ENCODE data around the gene SLC66A2. TPM values are rescaled to one million over a fixed set of nuclear protein-coding genes. Genes with fewer than 3 reads are reported as not detected.
"Not testable (repeated sequence)": the region's sequence is repeated elsewhere in the genome, so short reads cannot be mapped to it uniquely, and the experiment has no call there.

SLC66A2 gene
- total RNA-seq, 4 donors from 2014 or later: 93.5 to 193 (median 100) TPM

DNA sequence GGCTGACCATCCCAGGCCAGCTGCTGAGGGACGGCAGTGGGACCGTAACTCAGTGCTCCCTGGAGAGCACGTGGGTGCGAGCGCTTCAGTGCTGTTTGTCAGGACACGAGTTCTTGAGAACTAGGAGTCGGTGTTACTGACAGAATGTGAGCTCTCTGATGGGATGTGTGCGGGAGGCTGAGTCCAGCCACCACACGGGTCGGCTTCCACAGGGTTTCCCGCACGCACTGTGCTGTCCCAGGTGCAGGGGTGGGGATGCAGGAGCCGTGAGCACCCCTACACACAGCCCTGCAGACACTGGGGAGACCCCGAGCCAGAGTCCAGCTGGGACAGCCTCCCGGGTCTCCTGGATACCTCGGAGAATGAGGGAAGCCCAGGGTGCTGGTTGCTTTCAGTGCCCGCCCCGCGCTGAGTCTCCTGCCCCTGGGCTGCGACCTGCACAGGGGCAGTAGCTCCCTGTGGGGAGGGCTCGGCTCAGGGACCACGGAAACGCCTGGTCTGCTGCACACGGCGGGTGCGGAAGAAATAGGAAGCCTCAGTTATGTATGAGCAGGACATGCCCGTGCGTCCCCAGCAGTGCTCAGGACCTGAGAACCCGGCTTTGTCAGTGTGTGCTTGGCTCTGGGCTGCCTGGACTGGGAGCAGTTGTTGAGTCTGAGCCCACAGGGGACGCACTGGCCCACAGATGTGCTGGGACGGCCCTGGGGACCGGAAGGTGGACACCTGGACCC lies 82.5 kb downstream of the SLC66A2 start:
- H3K4me3 ChIP-seq (replicated peaks in 1 of 3): no peak overlapping the region
- TF ChIP-seq POLR2A (IDR thresholded peaks at IDR 0.05) (no peak), CTCF (IDR thresholded peaks at IDR 0.05) (no peak)
- no peaks in the 10 kb centered on the region for H3K36me3 ChIP-seq
- intact Hi-C loops (cut with DNase I): no loop called here
- no peaks in the 10 kb centered on the region for H3K27me3 ChIP-seq
- H3K9me3 ChIP-seq: no peaks in the 10 kb centered on the region
- DNase-seq: no peak
- 91 to 92% methylated on average over 25 to 32 of the region's 32 CpGs for WGBS, 2 donors
- H3K4me1 ChIP-seq: no peaks in the 10 kb centered on the region
- H3K27ac ChIP-seq: no peak overlapping the region

- DNase-seq: no peak
- no peaks in the 10 kb centered on the region for H3K4me1 ChIP-seq
- H3K4me3 ChIP-seq (replicated peaks in 1 of 3): no peak overlapping the region
- intact Hi-C loops (cut with DNase I): no loop called here
- H3K27me3 ChIP-seq: no peaks in the 10 kb centered on the region
- H3K9me3 ChIP-seq: no peaks in the 10 kb centered on the region
- no peaks in the 10 kb centered on the region for H3K36me3 ChIP-seq
- 90 to 93% methylated on average over 22 to 29 of the region's 29 CpGs for WGBS, 2 donors
- TF ChIP-seq CTCF (IDR thresholded peaks at IDR 0.05) (no peak), POLR2A (IDR thresholded peaks at IDR 0.05) (no peak)
- H3K27ac ChIP-seq: no peak overlapping the region
Measured at GRCh38 chr18:79868168-79868784, 83.2 kb downstream of the SLC66A2 start.

DNA sequence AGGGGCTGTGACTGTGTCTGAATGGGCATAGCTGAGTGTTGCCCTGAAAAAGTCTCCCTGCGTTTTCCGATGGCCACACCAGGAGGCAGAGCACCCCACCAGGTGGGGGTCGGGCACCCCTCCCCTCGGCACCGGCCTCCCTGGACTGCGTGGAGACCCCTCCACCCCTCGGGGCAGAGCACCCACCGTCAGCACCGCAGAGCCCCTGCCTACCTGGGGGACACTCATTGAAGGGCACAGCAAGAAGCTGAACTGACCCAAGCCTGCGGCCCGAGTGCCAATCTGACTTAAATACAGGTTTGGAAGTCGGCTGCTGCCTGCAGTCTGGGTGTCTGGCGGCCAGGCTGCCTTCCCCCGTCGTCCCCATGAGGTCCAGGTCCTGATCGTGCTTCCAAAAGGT lies 83.8 kb downstream of the SLC66A2 start:
- intact Hi-C loops (cut with DNase I): no loop called here
- Histone ChIP-seq H3K36me3 (no peaks in the 10 kb centered on the region), H3K27me3 (no peaks in the 10 kb centered on the region), H3K9me3 (no peaks in the 10 kb centered on the region), H3K4me1 (no peaks in the 10 kb centered on the region), H3K27ac (no peak overlapping the region), H3K4me3 (replicated peaks in 1 of 3) (no peak overlapping the region)
- DNase-seq: no peak
- WGBS, 2 donors: 87 to 88% methylated on average over 7 to 15 of the region's 16 CpGs
- TF ChIP-seq POLR2A (IDR thresholded peaks at IDR 0.05) (no peak), CTCF (IDR thresholded peaks at IDR 0.05) (no peak)

DNA sequence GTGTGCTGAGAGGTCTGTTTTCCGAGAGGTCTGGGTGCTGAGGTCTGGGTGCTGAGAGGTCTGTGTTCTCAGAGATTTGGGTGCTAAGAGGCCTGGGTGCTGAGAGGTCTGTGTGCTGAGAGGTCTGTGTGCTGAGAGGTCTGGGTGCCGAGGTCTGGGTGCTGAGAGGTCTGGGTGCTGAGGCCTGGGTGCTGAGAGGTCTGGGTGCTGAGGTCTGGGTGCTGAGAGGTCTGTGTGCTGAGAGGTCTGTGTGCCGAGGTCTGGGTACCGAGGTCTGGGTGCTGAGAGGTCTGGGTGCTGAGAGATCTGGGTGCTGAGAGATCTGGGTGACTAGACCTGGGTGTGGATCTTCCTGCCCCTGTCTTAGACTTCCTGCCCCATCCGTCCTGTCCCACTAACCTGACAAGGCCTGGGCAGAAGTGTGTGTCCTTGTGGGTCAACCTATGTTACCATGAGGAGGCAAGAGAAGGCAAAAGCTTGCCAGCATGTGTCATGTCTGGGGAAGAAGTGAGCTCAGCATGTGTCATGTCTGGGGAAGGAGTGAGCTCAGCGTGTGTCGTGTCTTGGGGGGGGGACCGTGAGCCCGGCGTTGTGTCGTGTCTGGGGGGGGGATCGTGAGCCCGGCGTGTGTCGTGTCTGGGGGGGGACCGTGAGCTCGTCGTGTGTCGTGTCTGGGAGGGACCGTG lies 84.4 kb downstream of the SLC66A2 start:
- Histone ChIP-seq H3K4me1 (no peaks in the 10 kb centered on the region), H3K9me3 (no peaks in the 10 kb centered on the region), H3K4me3 (replicated peaks in 1 of 3) (no peak overlapping the region), H3K27me3 (no peaks in the 10 kb centered on the region), H3K27ac (no peak overlapping the region), H3K36me3 (no peaks in the 10 kb centered on the region)
- DNase-seq: no peak
- WGBS, 2 donors: 84 to 90% methylated on average over 18 to 19 of the region's 20 CpGs
- intact Hi-C loops (cut with DNase I): no loop called here
- TF ChIP-seq CTCF (IDR thresholded peaks at IDR 0.05) (no peak), POLR2A (IDR thresholded peaks at IDR 0.05) (no peak)

DNA sequence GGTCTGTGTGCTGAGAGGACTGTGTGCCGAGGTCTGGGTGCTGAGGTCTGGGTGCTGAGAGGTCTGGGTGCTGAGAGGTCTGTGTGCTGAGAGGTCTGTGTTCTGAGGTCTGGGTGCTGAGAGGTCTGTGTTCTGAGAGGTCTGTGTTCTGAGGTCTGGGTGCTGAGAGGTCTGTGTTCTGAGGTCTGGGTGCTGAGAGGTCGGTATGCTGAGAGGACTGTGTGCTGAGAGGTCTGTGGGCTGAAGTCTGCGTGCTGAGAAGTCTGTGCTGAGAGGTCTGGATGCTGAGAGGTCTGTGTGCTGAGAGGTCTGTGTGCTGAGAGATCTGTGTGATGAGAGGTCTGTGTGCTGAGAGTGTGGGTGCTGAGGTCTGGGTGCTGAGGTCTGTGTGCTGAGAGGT lies 85.5 kb downstream of the SLC66A2 start:
- H3K36me3 ChIP-seq; H3K27ac ChIP-seq; DNase-seq; H3K4me1 ChIP-seq; H3K4me3 ChIP-seq (replicated peaks in 1 of 3); H3K9me3 ChIP-seq; intact Hi-C loops (cut with DNase I); H3K27me3 ChIP-seq: not testable (repeated sequence)
- 49 to 63% methylated on average over 3 of the region's 3 CpGs for WGBS, 2 donors

DNA sequence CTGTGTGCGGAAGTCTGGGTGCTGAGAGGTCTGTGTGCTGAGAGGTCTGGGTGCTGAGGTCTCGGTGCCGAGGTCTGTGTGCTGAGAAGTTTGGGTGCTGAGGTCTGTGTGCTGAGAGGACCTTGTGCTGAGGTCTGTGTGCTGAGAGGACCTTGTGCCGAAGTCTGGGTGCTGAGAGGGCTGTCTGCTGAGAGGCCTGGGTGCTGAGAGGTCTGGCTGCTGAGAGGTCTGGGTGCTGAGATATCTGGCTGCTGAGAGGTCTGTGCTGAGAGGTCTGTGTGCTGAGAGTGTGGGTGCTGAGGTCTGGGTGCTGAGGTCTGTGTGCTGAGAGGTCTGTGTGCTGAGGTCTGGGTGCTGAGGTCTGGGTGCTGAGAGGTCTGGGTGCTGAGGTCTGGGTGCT lies 86.5 kb downstream of the SLC66A2 start:
- DNase-seq; intact Hi-C loops (cut with DNase I): not testable (repeated sequence)

More for the DNA sequence above, 86.5 kb downstream of the SLC66A2 start:
- not testable (repeated sequence) for H3K9me3 ChIP-seq; H3K4me1 ChIP-seq; H3K36me3 ChIP-seq; H3K27ac ChIP-seq; H3K4me3 ChIP-seq (replicated peaks in 1 of 3); H3K27me3 ChIP-seq
- 91 to 96% methylated on average over 4 of the region's 4 CpGs for WGBS, 2 donors
